HepG2 (cell line): ENCODE measurements around the gene PRIMPOL. TPM values are rescaled to one million over a fixed set of nuclear protein-coding genes. Genes with fewer than 3 reads are reported as not detected.

Experiments used
- AHDC1 ChIP-seq: sonication (generic); formaldehyde crosslinking; IDR thresholded peaks from 2 replicates; pipeline ENCODE4 v1.5.1; 2020; ENCODE audit warnings: mild to moderate bottlenecking, missing genetic modification reagents, borderline replicate concordance
- BHLHE40 ChIP-seq: IDR thresholded peaks from 2 replicates; pipeline ENCODE4 v1.6.1; 2011; ENCODE audit warnings: low read length, improper control_type of control experiment
- MED13 ChIP-seq: sonication (generic); formaldehyde crosslinking; IDR thresholded peaks from 2 replicates; pipeline ENCODE4 v1.5.0; 2020; ENCODE audit warnings: missing genetic modification reagents
- ZHX1 ChIP-seq: sonication (generic); formaldehyde crosslinking; IDR thresholded peaks from 2 replicates; pipeline ENCODE4 v1.8.1; 2022; ENCODE audit warnings: low read depth, mild to moderate bottlenecking, missing genetic modification reagents
- ZHX2 ChIP-seq, 2 experiments: sonication (generic) in 1 of 2; formaldehyde crosslinking in 1 of 2; IDR thresholded peaks; 2 replicates each; pipeline versions ENCODE4 v1.6.1 to v1.9.0; 2014 to 2022; ENCODE audit warnings: antibody characterized with exemption in 1 of 2, borderline replicate concordance in 1 of 2, inconsistent platforms in 1 of 2, low read depth in 1 of 2, missing genetic modification reagents in 1 of 2
- ZNF256 ChIP-seq: sonication (generic); formaldehyde crosslinking; conservative IDR thresholded peaks from 2 replicates; pipeline ENCODE4 v1.4.0; 2020; ENCODE audit warnings: missing genetic modification reagents
- ZNF687 ChIP-seq: sonication (generic); formaldehyde crosslinking; IDR thresholded peaks from 2 replicates; pipeline ENCODE4 v1.5.1; 2020; ENCODE audit warnings: mild to moderate bottlenecking, missing genetic modification reagents, moderate library complexity
- polyA plus RNA-seq, 8 experiments: library from polyadenylated mRNA; depleted of rRNA in 3 of 8; stranded (reverse) in 7 of 8; unstranded in 1 of 8; fragments of >200 nt; fragmentation: Illumina TruSeq in 4 of 8; extraction: Trizol in 4 of 8; gene quantifications; 2 replicates each; pipeline versions ENCODE4 v1.2.1 to v1.2.3, GENCODE V29; 2011 to 2016; ENCODE audit warnings: low read depth in 4 of 8, missing spikeins in 1 of 8, mixed read lengths in 1 of 8; ENCODE audit not compliant: insufficient read depth in 1 of 8
- total RNA-seq, 5 experiments: library from RNA; depleted of rRNA; stranded (reverse); fragments of >200 nt; fragmentation: Illumina TruSeq; extraction: Trizol; gene quantifications; 2 replicates each; pipeline ENCODE4 v1.2.3, GENCODE V29; 2016; ENCODE audit warnings: low read depth in 1 of 5

PRIMPOL gene
- total and polyA plus RNA-seq, 2 of the 13 experiments (the other 11 are each of a cell fraction or from before 2014, with no cell fraction given): 7.3 to 11.0 TPM

- TF ChIP-seq AHDC1 (CRISPR knock-in tag) (peak; percentile 76; the same call in 1 of the 2 replicates), ZHX2 (IDR thresholded peaks at IDR 0.05; ENCODE audit: low read depth) (peak; percentile 74), ZHX2 (CRISPR knock-in tag; IDR thresholded peaks at IDR 0.05; ENCODE audit: borderline replicate concordance) (peak; percentile 89; the same call in 1 of the 2 replicates), ZNF256 (peak; percentile 94), ZHX1 (CRISPR knock-in tag) (peak; percentile 83; the same call in 1 of the 2 replicates), BHLHE40 (peak; percentile 60), MED13 (CRISPR knock-in tag) (peak; percentile 94), ZNF687 (CRISPR knock-in tag) (peak; percentile 93)
These were observed 84.4 kb downstream of the PRIMPOL start, which contains the start of gene CENPU (continued) for GRCh38 chr4:184733654-184734524.
